SIG-M5 (cell line): ENCODE data around the gene GYS1.

ENCODE experiments used
- DNase-seq: peaks from one replicate; lab custom pipeline; 2025; lab: John Stamatoyannopoulos, UW

Gene GYS1

DNA sequence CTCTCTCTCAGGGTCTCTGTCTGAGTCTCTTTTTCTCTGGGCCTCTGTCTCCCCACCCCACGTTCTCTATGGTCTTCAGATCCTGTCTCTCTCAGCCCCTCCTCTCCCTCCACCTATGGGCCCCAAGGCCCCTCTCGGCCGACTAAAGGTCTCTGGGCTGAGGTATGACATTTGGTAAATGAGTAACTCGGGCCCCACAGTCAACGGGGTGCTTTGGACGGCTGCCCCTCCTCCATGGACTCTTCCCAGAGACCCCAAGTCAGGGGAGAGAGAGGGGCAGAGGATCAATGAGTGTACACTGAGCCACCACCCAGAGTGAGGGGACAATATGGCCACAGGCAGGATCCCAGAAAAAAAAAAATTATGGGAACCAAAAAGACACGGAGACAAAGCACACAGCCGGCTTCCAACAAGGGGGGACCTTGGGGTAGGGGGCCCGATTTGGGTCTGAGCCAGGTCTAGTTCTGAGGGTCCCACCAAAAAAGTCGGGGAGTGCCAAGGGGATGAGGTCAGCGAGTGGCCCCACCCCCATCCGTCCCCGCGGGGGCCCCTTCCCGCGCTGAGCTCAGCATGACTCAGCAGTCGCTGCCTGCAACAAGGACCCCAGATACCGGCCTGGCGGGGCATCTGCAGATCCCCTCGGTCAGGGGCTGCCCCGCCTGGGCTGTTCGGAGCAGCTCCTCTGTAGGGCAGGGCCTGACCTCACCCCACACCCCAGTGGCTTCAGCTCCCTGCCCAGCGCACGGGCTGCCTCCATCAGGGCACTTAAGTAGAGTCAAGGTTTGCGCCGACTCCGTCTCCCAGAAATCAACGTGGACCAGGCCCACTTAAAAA lies 29.5 kb downstream of the GYS1 start:
- DNase-seq: no peak

DNA sequence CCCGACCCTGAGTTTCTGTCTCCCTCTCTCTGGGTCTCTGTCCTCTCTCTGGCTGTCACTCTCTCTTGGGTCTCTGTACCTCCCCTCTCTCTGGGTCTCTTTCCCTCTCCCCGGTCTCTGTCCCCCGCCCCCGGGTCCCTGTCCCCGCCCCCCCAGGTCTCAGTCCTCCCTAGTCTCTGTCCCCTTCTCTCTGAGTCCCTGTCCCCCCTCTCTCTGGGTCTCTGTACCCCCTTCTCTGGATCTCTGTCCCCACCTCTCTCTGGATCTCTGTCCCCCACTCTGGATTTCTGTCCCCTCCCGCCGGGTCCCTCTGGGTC lies 30.3 kb downstream of the GYS1 start:
- no peak for DNase-seq

DNA sequence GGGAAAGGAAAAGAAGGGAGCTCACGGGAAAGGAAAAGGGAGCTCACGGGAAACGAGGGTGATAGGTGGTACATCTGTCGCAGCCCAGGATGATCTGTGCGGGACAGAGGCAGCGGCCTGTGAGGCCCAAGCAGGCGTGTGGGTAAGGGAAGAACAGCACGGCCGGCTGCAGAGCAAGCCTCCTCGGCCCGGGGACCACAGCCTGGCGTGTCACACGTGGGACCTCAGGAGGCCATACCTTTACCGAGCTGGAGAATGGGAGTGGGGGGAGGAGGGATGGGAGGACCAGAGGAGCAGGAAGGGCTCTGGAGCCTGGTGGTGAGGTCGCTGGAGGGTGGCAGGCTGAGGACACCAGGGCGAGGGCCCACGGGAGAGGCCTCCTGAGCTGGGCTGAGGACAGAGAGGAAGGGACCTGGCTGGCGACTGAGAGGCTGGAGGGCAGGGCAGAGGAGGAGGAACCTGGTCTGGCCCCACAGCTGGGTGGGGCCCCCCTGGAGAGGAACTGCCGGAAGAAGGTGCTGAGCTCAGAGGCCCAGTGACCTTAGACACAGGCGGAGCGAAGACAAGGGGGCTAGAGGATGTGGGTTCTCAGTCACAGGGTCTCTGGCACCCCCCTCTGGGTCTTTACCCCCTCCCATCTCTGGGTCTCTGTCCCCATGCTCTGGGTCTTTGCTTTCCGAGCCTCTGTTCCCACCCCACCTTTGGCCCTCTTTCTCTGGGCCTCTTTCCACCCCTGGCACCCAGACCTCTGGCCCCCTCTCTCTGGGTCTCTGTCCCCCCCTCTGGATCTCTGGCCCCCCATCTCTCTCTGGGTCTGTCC lies 30.9 kb downstream of the GYS1 start:
- peak; percentile 24 for DNase-seq

DNA sequence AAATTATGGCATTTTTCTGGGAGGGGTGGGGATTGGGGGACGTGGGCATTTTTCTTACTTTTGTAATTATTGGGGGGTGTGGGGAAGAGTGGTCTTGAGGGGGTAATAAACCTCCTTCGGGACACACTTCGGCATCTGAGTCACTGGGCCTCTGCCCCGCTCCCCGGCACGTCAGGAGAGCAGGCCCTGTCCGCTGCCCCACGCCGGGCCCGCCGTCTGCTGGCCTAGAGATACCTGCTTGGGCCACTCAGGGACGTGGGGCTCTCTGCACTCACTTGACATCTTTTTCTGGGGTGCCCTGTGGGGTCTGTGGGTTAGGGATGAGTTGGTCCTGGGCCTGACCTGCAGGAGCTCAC lies 31.5 kb downstream of the GYS1 start:
- no peak for DNase-seq

DNA sequence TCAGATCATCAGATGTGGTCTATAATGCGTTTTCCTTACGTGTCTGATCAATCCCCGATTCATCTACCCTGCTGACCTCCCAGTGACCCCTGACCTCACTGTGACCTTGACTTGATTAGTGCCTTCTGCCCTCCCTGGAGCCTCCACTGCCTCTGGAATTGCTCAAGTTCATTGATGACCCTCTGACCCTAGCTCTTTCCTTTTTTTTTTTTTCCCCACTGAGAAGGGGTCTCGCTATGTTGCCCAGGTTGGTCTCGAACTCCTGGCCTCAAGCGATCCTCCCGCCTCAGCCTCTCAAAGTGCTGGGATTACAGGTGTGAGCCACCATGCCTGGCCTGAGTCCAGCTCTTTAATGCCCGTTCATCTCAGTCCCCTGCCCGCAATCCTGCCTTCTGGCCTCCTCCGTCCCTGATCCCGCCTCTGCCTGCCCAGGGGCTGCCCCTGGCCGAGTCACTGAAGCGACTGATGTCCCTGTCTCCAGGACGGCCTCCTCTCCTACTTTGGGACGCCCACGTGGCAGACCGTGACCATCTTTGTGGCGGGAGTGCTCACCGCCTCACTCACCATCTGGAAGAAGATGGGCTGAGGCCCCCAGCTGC lies 32.0 kb downstream of the GYS1 start:
- no peak for DNase-seq

DNA sequence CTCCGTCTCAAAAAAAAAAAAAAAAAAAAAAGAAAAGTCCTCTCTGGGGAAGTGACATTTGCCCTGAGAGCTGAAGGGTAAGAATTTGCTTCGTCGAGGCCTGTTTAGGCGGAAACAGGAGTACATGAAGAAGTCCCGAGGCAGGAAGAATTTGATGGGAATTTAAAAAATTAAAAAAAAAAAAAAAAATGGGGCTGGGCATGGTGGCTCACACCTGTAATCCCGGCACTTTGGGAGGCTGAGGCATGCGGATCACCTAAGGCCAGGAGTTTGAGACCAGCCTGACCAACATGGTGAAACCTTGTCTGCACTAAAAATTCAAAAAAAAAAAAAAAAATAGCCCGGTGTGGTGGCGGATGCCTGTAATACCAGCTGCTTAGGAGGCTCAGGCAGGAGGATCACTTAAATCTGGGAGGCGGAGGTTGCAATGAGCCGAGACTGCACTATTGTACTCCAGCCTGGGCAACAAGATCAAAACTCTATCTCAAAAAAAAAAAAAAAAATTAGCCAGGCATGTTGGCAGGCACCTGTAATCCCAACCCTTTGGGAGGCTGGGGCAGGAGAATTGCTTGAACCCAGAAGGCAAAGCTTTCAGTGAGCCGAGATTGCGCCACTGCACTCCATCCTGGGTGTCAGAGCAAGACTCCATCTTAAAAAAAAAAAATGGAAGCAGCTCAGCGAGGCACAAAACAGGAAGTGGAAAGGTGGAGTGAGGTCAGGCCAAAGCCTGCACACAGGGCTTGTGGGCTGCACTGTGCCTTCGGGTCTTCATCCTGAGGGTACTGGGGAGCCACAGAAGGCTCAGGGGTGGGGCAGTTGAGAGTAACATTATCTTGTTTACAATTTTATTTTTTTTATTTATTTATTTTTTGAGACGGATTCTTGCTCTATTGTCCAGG lies 33.5 kb downstream of the GYS1 start:
- DNase-seq: no peak

DNA sequence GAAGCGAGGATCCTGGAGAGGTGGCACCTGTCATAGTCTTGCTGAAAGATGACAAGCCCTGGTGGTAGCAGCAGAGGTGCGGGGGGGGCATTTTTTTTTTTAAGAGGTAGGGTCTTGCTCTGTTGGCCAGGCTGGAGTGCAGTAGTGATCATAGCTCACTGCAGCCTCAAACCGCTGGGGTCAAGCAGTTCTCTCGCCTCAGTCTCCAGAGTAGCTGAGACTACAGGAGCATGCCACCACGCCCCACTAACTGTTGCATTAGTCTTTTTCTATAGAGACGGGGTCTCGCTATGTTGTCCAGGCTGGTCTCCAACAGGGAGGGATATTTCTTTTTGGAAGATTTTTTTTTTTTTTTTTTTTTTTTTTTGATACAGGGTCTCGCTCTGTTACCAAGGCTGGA lies 35.1 kb downstream of the GYS1 start:
- no peak for DNase-seq

DNA sequence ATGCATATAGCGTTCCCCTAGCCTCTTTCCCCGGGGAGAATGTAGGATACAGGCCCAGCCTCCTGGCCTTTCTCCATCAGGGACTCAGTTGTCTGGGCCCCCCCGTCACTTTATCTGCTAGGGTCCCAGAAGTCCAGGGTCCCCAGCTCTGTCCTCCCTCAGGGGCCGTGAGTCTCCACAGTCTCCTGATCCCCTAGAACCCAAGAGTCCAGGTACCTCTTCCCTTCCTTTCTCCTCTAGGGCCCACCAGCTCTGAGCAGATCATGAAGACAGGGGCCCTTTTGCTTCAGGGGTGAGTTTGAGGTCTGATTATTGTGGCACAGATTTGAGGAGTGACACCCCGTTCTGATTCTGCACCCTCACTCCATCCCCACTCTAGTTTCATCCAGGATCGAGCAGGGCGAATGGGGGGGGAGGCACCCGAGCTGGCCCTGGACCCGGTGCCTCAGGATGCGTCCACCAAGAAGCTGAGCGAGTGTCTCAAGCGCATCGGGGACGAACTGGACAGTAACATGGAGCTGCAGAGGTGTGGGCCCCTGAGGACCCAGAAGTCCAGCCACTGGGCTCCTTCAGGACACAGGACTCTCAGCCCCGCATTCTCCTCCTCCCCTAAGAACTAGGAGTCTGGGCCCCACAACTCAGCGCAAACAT lies 37.7 kb downstream of the GYS1 start:
- no peak for DNase-seq

DNA sequence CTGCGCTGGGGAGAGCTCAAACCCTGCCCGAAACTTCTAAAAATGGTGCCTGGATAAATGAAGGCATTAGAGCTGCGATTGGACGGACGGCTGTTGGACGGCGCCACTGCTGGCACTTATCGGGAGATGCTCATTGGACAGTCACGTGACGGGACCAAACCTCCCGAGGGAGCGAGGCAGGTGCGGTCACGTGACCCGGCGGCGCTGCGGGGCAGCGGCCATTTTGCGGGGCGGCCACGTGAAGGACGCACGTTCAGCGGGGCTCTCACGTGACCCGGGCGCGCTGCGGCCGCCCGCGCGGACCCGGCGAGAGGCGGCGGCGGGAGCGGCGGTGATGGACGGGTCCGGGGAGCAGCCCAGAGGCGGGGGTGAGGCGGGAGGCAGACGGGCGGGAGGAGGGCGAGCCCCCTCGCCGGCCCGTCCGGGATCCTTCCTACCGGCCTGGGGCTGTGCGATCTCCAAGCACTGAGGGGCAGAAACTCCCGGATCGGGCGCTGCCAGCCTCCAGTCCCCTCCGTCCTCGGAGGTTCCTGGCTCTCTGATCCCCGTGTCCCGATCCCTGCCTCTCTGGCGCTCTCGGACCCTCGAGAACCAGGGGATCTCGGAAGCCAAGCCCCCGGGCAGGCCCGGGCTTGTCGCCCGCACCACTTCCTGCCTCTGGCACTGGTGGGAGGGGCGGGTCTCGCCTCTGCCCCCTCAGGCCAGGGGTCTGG lies 38.4 kb downstream of the GYS1 start, which contains the start of gene BAX:
Gene BAX (plus strand): TSS at position 281 of the 713 bp plus-strand sequence. CDS start 54 bp downstream, at position 335.
- peak; percentile 29 for DNase-seq

DNA sequence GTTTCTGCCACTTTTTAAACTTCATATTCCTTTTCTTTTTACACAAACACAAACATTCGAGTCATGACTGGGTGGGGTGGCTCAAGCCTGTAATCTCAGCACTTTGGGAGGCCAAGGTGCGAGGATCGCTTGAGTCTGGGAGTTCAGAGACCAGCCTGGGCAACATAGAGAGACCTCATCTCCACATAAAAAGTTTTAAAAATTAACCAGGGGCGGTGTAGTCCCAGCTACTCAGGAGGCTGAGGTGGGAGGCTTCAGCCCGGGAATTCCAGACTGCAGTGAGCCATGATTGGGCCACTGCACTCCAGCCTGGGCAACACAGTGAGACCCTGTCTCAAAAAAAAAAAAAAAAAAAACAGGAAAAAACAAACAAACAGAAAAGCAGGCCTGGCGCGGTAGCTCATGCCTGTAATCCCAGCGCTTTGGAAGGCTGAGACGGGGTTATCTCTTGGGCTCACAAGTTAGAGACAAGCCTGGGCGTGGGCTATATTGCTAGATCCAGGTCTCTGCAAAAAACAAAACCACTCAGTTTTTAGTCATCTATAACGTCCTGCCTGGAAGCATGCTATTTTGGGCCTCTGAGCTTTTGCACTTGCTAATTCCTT lies 39.0 kb downstream of the GYS1 start:
- DNase-seq: no peak

DNA sequence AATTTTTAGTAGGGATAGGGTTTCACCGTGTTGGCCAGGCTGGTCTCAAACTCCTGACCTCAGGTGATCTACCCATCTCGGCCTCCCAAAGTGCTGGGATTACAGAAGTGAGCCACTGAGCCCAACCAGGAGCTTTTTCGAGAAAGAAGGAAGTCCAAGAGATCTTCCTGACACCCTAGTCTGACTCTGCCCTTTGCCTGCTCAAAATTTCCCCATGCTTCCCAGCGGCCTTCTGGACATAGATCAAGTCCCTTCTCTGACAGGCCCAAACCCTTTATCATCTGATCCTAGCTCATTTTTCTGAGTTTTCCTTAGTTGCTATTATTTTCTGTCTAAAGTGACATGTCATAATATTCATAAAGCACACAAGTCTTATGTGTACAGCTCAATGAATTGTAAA lies 40.0 kb downstream of the GYS1 start:
- no peak for DNase-seq

DNA sequence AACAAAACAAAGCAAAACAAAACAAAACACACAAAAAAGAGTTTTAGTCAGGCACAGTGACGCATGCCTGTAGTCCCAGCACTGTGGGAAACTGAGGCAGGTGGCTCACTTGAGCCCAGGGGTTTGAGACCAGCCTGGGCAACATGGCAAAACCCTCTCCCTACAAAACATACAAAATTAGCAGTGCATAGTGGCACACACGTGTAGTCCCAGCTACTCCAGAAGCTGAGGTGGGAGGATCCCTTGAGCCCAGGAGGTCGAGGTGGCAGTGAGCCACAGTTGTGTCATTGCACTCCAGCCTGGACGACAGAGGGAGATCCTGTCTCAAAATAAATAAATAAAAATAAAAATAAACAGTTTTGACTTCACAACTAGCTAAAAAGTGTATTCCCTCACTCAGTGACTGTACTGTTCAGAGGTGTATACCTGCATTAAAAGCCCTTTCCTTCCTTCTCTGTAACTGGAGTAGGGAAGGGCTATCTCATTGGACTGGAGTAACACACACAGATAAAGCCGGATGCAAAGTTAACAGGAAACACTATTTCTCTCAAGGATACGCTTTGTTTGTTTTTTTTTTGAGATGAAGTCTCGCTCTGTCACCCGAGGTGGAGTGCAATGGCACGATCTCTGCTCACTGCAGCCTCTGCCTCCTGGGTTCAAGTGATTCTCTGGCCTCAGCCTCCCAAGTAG lies 42.1 kb downstream of the GYS1 start:
- DNase-seq: no peak

DNA sequence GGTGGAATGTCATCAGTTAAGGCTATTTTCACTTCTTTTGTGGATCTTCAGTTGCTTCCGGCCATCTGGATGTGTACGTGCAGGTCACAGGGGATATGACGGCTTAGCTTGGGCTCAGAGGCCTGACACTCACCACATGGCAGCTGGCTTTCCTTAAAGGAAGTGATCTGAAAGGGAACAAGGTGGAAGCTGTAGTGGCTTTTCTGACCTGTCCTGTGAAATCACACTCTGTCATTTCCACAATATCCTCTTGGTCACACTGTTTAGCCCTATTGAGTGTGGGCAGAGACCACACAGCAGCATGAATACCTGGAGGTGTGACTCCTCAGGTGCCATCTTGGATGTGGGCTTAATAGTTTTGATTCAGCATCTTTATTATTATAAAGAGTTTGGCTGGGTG lies 43.0 kb downstream of the GYS1 start:
- DNase-seq: no peak

DNA sequence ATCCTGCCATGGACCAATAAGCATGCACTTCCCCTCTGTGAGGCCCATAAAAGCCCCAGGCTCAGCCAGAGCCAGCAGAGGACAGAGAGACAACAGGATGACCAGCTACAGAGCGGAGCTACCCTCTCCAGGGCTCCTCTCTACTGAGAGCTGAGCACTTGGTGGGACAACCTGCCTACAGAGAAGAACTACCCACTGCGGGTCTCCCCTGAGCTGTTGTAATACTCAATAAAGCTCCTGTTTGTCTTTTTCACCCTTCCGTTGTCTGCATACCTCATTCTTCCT lies 45.9 kb downstream of the GYS1 start:
- no peak for DNase-seq

DNA sequence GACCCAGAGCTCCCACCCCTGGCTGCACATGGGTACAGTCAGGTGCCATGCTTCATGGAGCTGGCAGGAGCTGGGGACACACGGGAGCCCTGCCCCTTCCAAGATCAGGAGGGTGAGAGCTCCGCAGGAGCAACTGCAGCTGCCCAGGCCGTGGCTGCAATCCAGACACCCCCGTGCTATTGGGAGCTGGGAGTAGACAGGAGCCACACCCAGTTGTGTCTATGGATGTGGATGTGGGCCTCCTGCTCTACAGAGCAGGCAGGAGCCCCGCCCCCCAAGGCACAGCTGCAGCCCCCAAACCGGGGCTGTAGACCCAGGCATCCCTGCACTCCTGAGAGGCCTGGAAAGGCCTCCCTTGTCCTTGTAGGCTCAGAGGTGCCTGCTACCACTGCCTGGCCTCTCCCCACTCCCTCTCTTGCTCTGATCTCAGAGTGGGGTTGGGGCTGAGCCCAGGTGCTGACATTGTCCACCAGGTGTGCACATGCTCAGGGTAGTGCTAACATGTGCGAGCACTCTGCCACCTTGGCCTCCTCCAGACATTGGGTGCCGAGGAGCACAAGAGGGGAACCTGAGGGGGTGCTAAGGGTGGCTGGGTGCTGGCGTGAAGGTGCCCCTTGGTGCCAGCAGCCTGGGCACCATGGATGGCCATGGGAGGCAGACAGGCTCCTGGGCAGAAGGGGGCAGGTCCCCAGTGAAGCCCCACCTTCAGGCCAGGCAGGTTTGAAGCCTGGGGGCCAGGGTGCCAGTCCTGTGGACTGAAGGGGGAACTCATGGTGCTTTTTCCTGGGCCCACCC lies 46.4 kb downstream of the GYS1 start:
- no peak for DNase-seq

DNA sequence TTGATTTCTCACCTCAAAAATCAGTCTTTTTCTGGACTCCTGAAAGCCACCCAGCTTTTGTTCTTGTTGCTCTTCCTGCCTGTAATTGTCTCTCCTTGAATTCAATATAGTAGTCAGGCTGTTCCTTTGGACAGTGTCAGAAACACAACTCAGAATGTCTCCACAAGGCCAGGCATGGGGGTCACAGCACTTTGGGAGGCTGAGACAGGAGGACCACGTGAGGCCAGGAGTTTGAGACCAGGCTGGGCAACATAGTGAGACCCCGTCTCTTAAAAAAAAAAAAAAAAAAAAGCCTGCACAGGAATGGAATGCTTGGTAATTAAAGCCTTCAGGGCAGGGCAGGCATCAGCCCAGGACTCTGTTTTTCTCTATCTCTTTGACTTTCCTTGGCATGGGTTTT lies 47.3 kb downstream of the GYS1 start:
- no peak for DNase-seq

DNA sequence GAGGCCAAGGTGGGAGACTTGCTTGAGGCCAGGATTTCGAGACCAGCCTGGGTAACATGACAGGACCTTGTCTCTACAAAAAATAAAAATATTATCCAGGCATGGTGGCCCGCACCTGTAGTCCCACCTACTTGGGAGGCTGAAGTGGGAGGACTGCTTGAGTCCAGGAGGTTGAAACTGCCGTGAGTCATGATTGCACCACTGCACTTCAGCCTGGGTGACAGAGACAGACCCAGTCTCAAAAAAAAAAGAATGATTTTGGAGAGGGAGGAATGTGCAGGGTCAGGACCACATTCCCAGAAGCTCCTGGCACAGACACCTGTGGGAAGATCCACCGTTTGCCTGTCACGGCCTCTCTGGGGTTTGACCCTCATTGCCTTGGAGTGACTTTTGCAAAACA lies 47.7 kb downstream of the GYS1 start:
- no peak for DNase-seq

DNA sequence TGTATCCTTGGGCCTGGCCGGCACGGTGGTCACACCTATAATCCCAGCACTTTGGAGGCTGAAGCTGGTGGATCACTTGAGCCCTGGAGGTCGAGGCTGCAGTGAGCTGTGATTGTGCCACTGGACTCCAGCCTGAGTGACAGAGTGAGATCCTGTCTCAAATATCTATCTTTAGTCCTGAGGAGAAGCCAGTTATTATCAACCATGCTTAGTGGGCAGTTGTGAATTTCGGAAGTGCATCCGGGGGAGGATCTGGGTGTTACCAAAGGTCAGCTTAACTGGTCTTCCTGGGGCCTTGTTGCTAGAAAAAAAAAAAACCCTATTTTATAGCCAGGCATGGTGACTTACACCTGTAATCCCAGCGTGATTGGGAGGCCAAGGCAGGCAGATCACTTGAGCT lies 50.0 kb downstream of the GYS1 start:
- no peak for DNase-seq

DNA sequence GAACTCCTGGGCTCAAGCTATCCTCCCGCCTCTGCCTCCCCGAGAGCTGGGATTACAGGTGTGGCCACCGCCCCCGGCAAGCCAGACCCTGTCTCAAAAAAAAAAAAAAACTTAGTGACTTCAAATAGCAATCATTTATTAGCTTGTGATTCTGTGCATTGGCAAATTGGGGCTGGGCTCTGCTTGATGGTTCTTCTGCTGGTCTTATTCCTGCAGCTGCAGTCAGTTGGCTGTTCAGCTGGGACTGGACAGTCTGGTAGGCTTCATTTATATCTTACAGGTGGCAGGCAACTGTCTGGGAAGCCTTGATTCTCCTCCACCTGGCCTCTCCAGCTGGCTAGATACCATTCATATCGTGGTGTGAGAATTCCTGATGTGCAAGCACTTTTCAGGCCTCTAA lies 52.2 kb downstream of the GYS1 start:
- DNase-seq: no peak
